ENCODE measurements around the gene NIT2.

NIT2 gene

GRCh38 chr3:100407164-100407563, 72.6 kb downstream of the NIT2 start:
- Histone ChIP-seq H3K4me1 (ENCODE audit: insufficient read depth, low read length) (peaks cover 3% of the 10 kb centered on the region), H3K9me3 (ENCODE audit: low read length) (no peaks in the 10 kb centered on the region), H3K4me3 (ENCODE audit: low read length) (no peak overlapping the region), H2AFZ (ENCODE audit: low read depth, low read length) (no peak overlapping the region), H3K36me3 (ENCODE audit: insufficient read depth, low read length) (peaks cover 9% of the 10 kb centered on the region), H3K27me3 (ENCODE audit: insufficient read depth, low read length) (no peaks in the 10 kb centered on the region)

- no peak overlapping the region for H2AFZ ChIP-seq (ENCODE audit: low read depth, low read length)
- no peak overlapping the region for H3K4me3 ChIP-seq (ENCODE audit: low read length)
- H3K4me1 ChIP-seq (ENCODE audit: insufficient read depth, low read length) = no peaks in the 10 kb centered on the region
- peaks cover 9% of the 10 kb centered on the region for H3K36me3 ChIP-seq (ENCODE audit: insufficient read depth, low read length)
- H3K27me3 ChIP-seq (ENCODE audit: insufficient read depth, low read length) = no peaks in the 10 kb centered on the region
- H3K9me3 ChIP-seq (ENCODE audit: low read length) = no peaks in the 10 kb centered on the region
Observed at GRCh38 chr3:100407977-100408532, 73.5 kb downstream of the NIT2 start.
